HEK293 (cell line): ENCODE data around the gene CSF2.

Experiments used
- CTCF ChIA-PET: fragments of 350-600 bp; formaldehyde crosslinking; extraction: SDS; loops from one replicate; lab custom pipeline; 2021; ENCODE audit warnings: antibody characterized with exemption; lab: Yijun Ruan, JAX
- POLR2A ChIA-PET: fragments of 300-600 bp; formaldehyde crosslinking; extraction: SDS; loops from one replicate; lab custom pipeline; 2020; ENCODE audit warnings: antibody characterized with exemption, inconsistent platforms; lab: Yijun Ruan, JAX
- H3K27ac ChIP-seq: fragments of 200-500 bp; sonication (Bioruptor generic); 2 replicates; pipeline ENCODE4 v1.5.1; 2014; ENCODE audit warnings: low read depth, low read length, control low read depth, inconsistent platforms; ENCODE audit errors: extremely low read depth
- H3K36me3 ChIP-seq, 2 experiments: fragments of 200-500 bp in 1 of 2; sonication (Bioruptor generic) in 1 of 2; 1 replicate in 1 of 2; 2 replicates in 1 of 2; pipeline ENCODE4 v1.5.1; 2014 to 2017; ENCODE audit warnings: inconsistent platforms in 2 of 2, low read length in 2 of 2; ENCODE audit not compliant: control insufficient read depth in 2 of 2, insufficient read depth in 1 of 2
- H3K4me1 ChIP-seq: fragments of 200-500 bp; sonication (Bioruptor generic); 2 replicates; pipeline ENCODE4 v1.5.1; 2014; ENCODE audit warnings: mild to moderate bottlenecking, low read length, inconsistent platforms; ENCODE audit not compliant: control insufficient read depth, insufficient read depth
- H3K4me3 ChIP-seq: 2 replicates; pipeline ENCODE4 v1.5.1; 2011; ENCODE audit warnings: low read depth, mild to moderate bottlenecking, control low read depth, low read length, moderate library complexity
- H3K9me3 ChIP-seq: fragments of 200-500 bp; sonication (Bioruptor generic); 2 replicates; pipeline ENCODE4 v1.5.1; 2014; ENCODE audit warnings: low read depth, low read length, inconsistent platforms; ENCODE audit not compliant: control insufficient read depth, insufficient read depth
- IKZF3 ChIP-seq: fragments of 450-650 bp; IDR thresholded peaks from 2 replicates; pipeline ENCODE4 v1.5.0; 2018; ENCODE audit warnings: missing biosample characterization, mild to moderate bottlenecking, missing genetic modification characterization, moderate library complexity
- MZF1 ChIP-seq: fragments of 450-650 bp; formaldehyde crosslinking; IDR thresholded peaks from 2 replicates; pipeline ENCODE4 v1.5.1; 2017; ENCODE audit warnings: missing biosample characterization, missing genetic modification characterization, borderline replicate concordance
- PRDM2 ChIP-seq: fragments of 450-650 bp; formaldehyde crosslinking; IDR thresholded peaks from 2 replicates; pipeline ENCODE4 v1.5.1; 2016; ENCODE audit warnings: missing biosample characterization, missing genetic modification characterization, borderline replicate concordance
- RBAK ChIP-seq: fragments of 450-650 bp; formaldehyde crosslinking; IDR thresholded peaks from 2 replicates; pipeline ENCODE4 v1.5.1; 2016; ENCODE audit warnings: missing biosample characterization, missing genetic modification characterization
- SCRT1 ChIP-seq: fragments of 450-650 bp; formaldehyde crosslinking; IDR thresholded peaks from 2 replicates; pipeline ENCODE4 v1.5.1; 2016; ENCODE audit warnings: missing biosample characterization, missing genetic modification characterization, borderline replicate concordance
- ZBTB1 ChIP-seq: fragments of 450-650 bp; formaldehyde crosslinking; IDR thresholded peaks from 2 replicates; pipeline ENCODE4 v1.5.1; 2016; ENCODE audit warnings: missing biosample characterization, missing genetic modification characterization
- ZBTB8A ChIP-seq: fragments of 450-650 bp; formaldehyde crosslinking; IDR thresholded peaks from 2 replicates; pipeline ENCODE4 v1.5.1; 2016; ENCODE audit warnings: missing biosample characterization, missing genetic modification characterization
- ZNF202 ChIP-seq: fragments of 450-650 bp; formaldehyde crosslinking; IDR thresholded peaks from 2 replicates; pipeline ENCODE4 v1.5.1; 2016; ENCODE audit warnings: missing biosample characterization, missing genetic modification characterization, borderline replicate concordance
- ZNF280C ChIP-seq: fragments of 450-650 bp; formaldehyde crosslinking; IDR thresholded peaks from 2 replicates; pipeline ENCODE4 v1.5.1; 2016; ENCODE audit warnings: missing biosample characterization, missing genetic modification characterization
- ZNF302 ChIP-seq: fragments of 450-650 bp; formaldehyde crosslinking; IDR thresholded peaks from 2 replicates; pipeline ENCODE4 v1.5.1; 2016; ENCODE audit warnings: missing biosample characterization, missing genetic modification characterization, low read depth
- ZNF335 ChIP-seq: fragments of 450-650 bp; formaldehyde crosslinking; conservative IDR thresholded peaks from 2 replicates; pipeline ENCODE4 v1.5.1; 2016; ENCODE audit warnings: missing biosample characterization, missing genetic modification characterization
- ZNF341 ChIP-seq: fragments of 450-650 bp; formaldehyde crosslinking; IDR thresholded peaks from 2 replicates; pipeline ENCODE4; 2016; ENCODE audit warnings: low read depth, missing biosample characterization, missing genetic modification characterization
- ZNF391 ChIP-seq: fragments of 450-650 bp; formaldehyde crosslinking; IDR thresholded peaks from 2 replicates; pipeline ENCODE4 v1.5.1; 2016; ENCODE audit warnings: low read depth, missing biosample characterization, missing genetic modification characterization, borderline replicate concordance
- ZNF677 ChIP-seq: fragments of 450-650 bp; IDR thresholded peaks from 2 replicates; pipeline ENCODE4 v1.5.0; 2018; ENCODE audit warnings: missing biosample characterization, mild to moderate bottlenecking, missing genetic modification characterization, moderate library complexity

CSF2 gene

GRCh38 chr5:132073231-132074013, at the start of gene CSF2:
Gene CSF2 (plus strand): TSS chr5:132073789. CDS start chr5:132073824, 35 bp downstream.
- no peaks in the 10 kb centered on the region for H3K9me3 ChIP-seq
- no peak within 1 kb of the TSS for H3K4me3 ChIP-seq
- H3K4me1 ChIP-seq, result no peaks in the 10 kb centered on the region
- CTCF ChIA-PET, result interaction anchor here (1.9 to 3.1 kb wide), 2 partner anchors 8 to 11 kb away, joined by 8 to 10 read pairs; no protein-coding TSS in a partner anchor
- H3K27ac ChIP-seq, result no peak within 1 kb of the TSS
- H3K36me3 ChIP-seq, result no peaks in the 10 kb centered on the region
- POLR2A ChIA-PET, result no interaction called here
- TF ChIP-seq ZNF341 (tag by site-specific recombination), result no peak
- no peak for TF ChIP-seq ZNF302
- TF ChIP-seq PRDM2 (tag by site-specific recombination), result no peak
- no peak for TF ChIP-seq ZBTB1 (tag by site-specific recombination)
- TF ChIP-seq ZNF391 (tag by site-specific recombination), result no peak
- TF ChIP-seq ZNF335 (tag by site-specific recombination), result no peak
- no peak for TF ChIP-seq MZF1 (tag by site-specific recombination)
- TF ChIP-seq ZNF677 (tag by site-specific recombination), result no peak
- no peak for TF ChIP-seq RBAK (tag by site-specific recombination)
- TF ChIP-seq SCRT1 (tag by site-specific recombination), result no peak
- no peak for TF ChIP-seq ZBTB8A (tag by site-specific recombination)

GRCh38 chr5:132024117-132024435, 49.5 kb upstream of the CSF2 start:
- Histone ChIP-seq H3K4me3 (no peak overlapping the region), H3K36me3 (no peaks in the 10 kb centered on the region), H3K27ac (no peak overlapping the region)
- POLR2A ChIA-PET, result no interaction called here
- TF ChIP-seq IKZF3 (tag by site-specific recombination), result no peak
- TF ChIP-seq ZNF280C (tag by site-specific recombination), result no peak
- no peak for TF ChIP-seq ZNF202 (tag by site-specific recombination)
- TF ChIP-seq, all 188 proteins: peak for 0
- no peaks in the 10 kb centered on the region for H3K4me1 ChIP-seq
- no peaks in the 10 kb centered on the region for H3K9me3 ChIP-seq
- CTCF ChIA-PET, result interaction anchor here (0.8 kb wide), 1 partner anchor 16 kb away, joined by 3 read pairs; no protein-coding TSS in a partner anchor
